Transverse colon (tissue), 4 donors: ENCODE measurements around the gene VANGL1.

Experiments used
- CTCF ChIP-seq, 5 experiments: fragments of 200-600 bp in 3 of 5; fragments of 450-650 bp in 2 of 5; sonication (generic) in 3 of 5; IDR thresholded peaks; 1 replicate in 2 of 5; 2 replicates in 3 of 5; pipeline ENCODE4 v1.5.1; 2016 to 2017; ENCODE audit warnings: antibody characterized with exemption in 5 of 5, inconsistent platforms in 3 of 5, mild to moderate bottlenecking in 2 of 5, moderate library complexity in 1 of 5
- POLR2AphosphoS5 ChIP-seq, 3 donors: sonication (generic); formaldehyde crosslinking; IDR thresholded peaks; one replicate each; pipeline ENCODE4 v1.6.1; 2016; ENCODE audit warnings: antibody characterized with exemption in 3 of 3

- TF ChIP-seq CTCF (IDR thresholded peaks at IDR 0.05) (no peak), POLR2AphosphoS5 (IDR thresholded peaks at IDR 0.05) (no peak)
Observed at GRCh38 chr1:115672224-115673009, 30.6 kb downstream of the VANGL1 start.
